LHCN-M2 (cell line): ENCODE measurements around the gene GABRE. TPM values are rescaled to one million over a fixed set of nuclear protein-coding genes. Genes with fewer than 3 reads are reported as not detected.

Experiments used
- total RNA-seq: library from RNA; depleted of rRNA; stranded (reverse); fragments of >200 nt; gene quantifications from 2 replicates; pipeline ENCODE4 v1.2.3, GENCODE V29; 2014; rRNA removed

GABRE gene
- total RNA-seq, 1 experiment from 2014 or later = 2.2 TPM

Other genes with a start within 250 kb of the GABRE start
- not detected in 2 replicates for gene CNGA2, start 239.9 kb downstream of the GABRE start, total RNA-seq
- not detected in 2 replicates for gene MAGEA4, start 61.8 kb downstream of the GABRE start, total RNA-seq
- not detected in 2 replicates for gene MAGEA10, start 163.9 kb upstream of the GABRE start, total RNA-seq